ENCODE results near the gene IGF2BP2. TPM values are rescaled to one million over a fixed set of nuclear protein-coding genes. Genes with fewer than 3 reads are reported as not detected.

The IGF2BP2 gene
- total and polyA plus RNA-seq, 2 of the 8 experiments (the other 6 are each of a cell fraction or from before 2014, with no cell fraction given) = 7.4 to 121 TPM

GRCh38 chr3:185718736-185719593 lies 105.9 kb downstream of the IGF2BP2 start:
- Histone ChIP-seq H4K8ac (ENCODE audit: extremely low read depth, insufficient read depth, low read length) (no peak overlapping the region), H3K9me3 (ENCODE audit: insufficient read depth in 2 of 2, low read depth in 1 of 2, low read length in 1 of 2) (no peaks in the 10 kb centered on the region), H3K23me2 (ENCODE audit: low read depth, low read length) (no peaks in the 10 kb centered on the region), H2BK120ac (replicated peaks; ENCODE audit: low read depth, low read length) (no peak overlapping the region), H3K27ac (ENCODE audit: low read depth, low read length) (no peak overlapping the region), H2BK12ac (ENCODE audit: low read depth, low read length) (no peak overlapping the region), H3K79me2 (ENCODE audit: control insufficient read depth in 1 of 2, insufficient read depth in 2 of 2, low read length in 2 of 2) (peaks cover 14 to 95% of the 10 kb centered on the region in 2 experiments), H3K4me1 (replicated peaks in 1 of 4; ENCODE audit: control insufficient read depth in 3 of 4, insufficient read depth in 4 of 4, low read length in 3 of 4) (peaks cover 12 to 28% (median 19%) of the 10 kb centered on the region in 4 experiments), H2BK15ac (ENCODE audit: low read length) (no peak overlapping the region), H3K79me1 (ENCODE audit: low read depth, low read length) (peaks cover 28% of the 10 kb centered on the region), H4K20me1 (replicated peaks in 1 of 2; ENCODE audit: control insufficient read depth in 1 of 2, insufficient read depth in 2 of 2, low read length in 2 of 2) (peaks cover 8 to 20% of the 10 kb centered on the region in 2 experiments), H3K4ac (replicated peaks; ENCODE audit: insufficient read length, low read depth, low read length) (no peak overlapping the region), H4K5ac (ENCODE audit: insufficient read length, low read depth, low read length) (no peak overlapping the region), H3K23ac (ENCODE audit: insufficient read length) (no peak overlapping the region), H3K18ac (ENCODE audit: extremely low read depth, low read length) (no peak overlapping the region), H3K36me3 (ENCODE audit: control insufficient read depth in 2 of 4, insufficient read depth in 4 of 4, low read length in 3 of 4) (no peaks in the 10 kb centered on the region; a peak in 1 of 8 replicates), H3K14ac (ENCODE audit: insufficient read length) (no peak overlapping the region), H3K9ac (replicated peaks in 1 of 4; ENCODE audit: extremely low read depth in 1 of 4, low read depth in 3 of 4, low read length in 3 of 4) (no peak overlapping the region), H3K27me3 (replicated peaks in 1 of 4; ENCODE audit: control insufficient read depth in 3 of 4, extremely low read depth in 1 of 4, insufficient read depth in 3 of 4, low read length in 3 of 4) (no peaks in the 10 kb centered on the region), H2AK5ac (ENCODE audit: low read depth, low read length) (no peak overlapping the region), H3K4me2 (ENCODE audit: insufficient read depth in 1 of 2, low read depth in 2 of 2, low read length in 2 of 2) (no peak overlapping the region; a peak in 1 of 4 replicates), H3K4me3 (ENCODE audit: extremely low read depth in 1 of 4, insufficient read depth in 2 of 4, low read depth in 3 of 4, low read length in 4 of 4) (no peak overlapping the region), H4K91ac (replicated peaks; ENCODE audit: insufficient read length, low read length) (no peak overlapping the region), H2BK20ac (ENCODE audit: low read length) (no peak overlapping the region), H2AFZ (ENCODE audit: low read length) (no peak overlapping the region), H3K56ac (replicated peaks; ENCODE audit: insufficient read length, low read depth, low read length) (no peak overlapping the region), H2BK5ac (ENCODE audit: low read depth, low read length) (no peak overlapping the region)
- ChIA-PET CTCF (ENCODE audit: partially characterized antibody) (interaction anchor here (0.6 to 2.4 kb wide), 11 partner anchors 8 to 1482 kb away, joined by 3 to 15 read pairs (median 5); no protein-coding TSS in a partner anchor), POLR2A (ENCODE audit: partially characterized antibody) (interaction anchor here (1.1 to 2.5 kb wide), 4 partner anchors 9 to 22 kb away, joined by 3 to 11 read pairs (median 4); no protein-coding TSS in a partner anchor)
- 91% methylated on average over 7 of the region's 7 CpGs; no CpG with 5 or more reads in 1 of the 2 experiments for WGBS, 2 experiments (ENCODE audit: extremely low coverage in 1 of 2, insufficient coverage in 1 of 2, insufficient read length in 1 of 2, insufficient replicate concordance in 2 of 2, low coverage in 1 of 2, low lambda C conversion rate in 2 of 2, missing lambda C conversion rate in 1 of 2)
- DNase-seq (ENCODE audit: low read depth in 1 of 2, low spot score in 2 of 2) (no peak), FAIRE-seq (no peak)
- TF ChIP-seq JUND (IDR thresholded peaks at IDR 0.05; ENCODE audit: low read length) = no peak
- TF ChIP-seq YY1 (IDR thresholded peaks at IDR 0.05; ENCODE audit: low read depth, low read length) = 0 out of 2 replicates have a peak, but pooled peaks have one; percentile 63

All from H1 (cell line).